GM10847 (cell line): Measurements from ENCODE around the gene TWF2.

ENCODE experiments used
- POLR2A ChIP-seq: IDR thresholded peaks from 2 replicates; pipeline ENCODE4 v1.6.1; 2011; ENCODE audit not compliant: insufficient read length; ENCODE audit errors: extremely low read depth

Gene TWF2

GRCh38 chr3:52238761-52239701 is at the start of gene TWF2:
Gene TWF2 (minus strand): TSS chr3:52239158. CDS start chr3:52239016, 142 bp downstream.
- TF ChIP-seq POLR2A = peak; percentile 84

GRCh38 chr3:52288674-52289073 is 49.7 kb upstream of the TWF2 start:
- TF ChIP-seq POLR2A = no peak

- TF ChIP-seq POLR2A = no peak
Measured at GRCh38 chr3:52286777-52287110, 47.8 kb upstream of the TWF2 start.

- no peak for TF ChIP-seq POLR2A
Measured at GRCh38 chr3:52283306-52283705, 44.3 kb upstream of the TWF2 start.

DNA sequence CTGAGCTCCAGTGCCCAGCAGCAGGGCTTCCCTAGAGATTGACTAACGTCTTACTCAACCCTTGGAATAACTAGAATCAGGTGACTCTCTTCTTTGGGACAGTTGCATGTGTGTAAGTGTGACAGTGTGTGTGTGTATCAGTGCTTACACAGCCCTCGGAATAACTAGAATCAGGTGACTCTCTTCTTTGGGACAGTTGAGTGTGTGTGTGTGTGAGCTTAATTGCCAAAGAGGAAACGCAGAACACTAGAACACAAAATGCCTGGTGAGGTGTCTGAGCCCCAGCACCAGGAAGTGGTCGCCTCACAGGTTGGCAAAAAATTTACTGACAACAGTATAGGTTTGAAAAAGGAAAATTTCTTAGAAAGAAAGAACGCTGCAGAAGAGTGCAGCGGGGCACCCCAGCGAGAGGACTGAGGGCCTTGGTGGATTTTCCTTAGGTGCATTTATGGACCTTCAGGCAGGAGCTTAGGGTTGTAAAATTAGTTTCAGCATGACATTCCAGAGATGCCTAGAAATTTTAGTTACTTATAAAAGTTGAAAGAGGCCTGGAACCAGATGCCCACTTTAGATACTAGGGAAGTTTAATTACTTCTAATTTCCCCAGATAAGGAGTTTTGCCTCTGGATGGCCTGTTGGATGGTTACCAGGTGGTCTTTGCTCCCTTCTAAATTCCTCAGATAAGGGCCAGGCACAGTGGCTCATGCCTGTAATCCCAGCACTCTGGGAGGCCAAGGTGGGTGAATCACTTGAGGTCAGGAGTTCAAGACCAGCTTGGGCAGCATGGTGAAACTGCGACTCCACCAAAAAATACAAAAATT is 43.2 kb upstream of the TWF2 start:
- TF ChIP-seq POLR2A = no peak

DNA sequence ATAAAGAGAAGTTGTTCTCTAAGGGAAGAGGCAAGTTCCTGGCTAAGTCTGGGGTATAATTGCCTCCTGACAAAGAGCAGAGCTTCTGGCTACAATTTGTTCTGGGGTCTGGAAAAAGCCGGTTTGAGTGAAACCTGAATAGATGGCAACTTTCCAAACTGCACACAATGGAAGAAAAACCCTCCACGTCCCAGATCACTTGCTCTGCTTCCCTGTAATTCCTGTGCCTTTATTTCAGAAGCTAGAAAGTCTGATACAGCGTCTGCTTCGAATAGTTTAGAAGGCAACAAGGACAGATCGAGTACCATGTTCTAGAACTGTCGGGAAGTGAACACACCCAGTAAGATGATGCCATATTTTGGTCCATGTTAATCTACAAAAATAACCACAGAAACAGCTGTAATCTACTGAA is 41.1 kb upstream of the TWF2 start:
- TF ChIP-seq POLR2A = no peak

GRCh38 chr3:52279596-52279995 is 40.6 kb upstream of the TWF2 start:
- no peak for TF ChIP-seq POLR2A

DNA sequence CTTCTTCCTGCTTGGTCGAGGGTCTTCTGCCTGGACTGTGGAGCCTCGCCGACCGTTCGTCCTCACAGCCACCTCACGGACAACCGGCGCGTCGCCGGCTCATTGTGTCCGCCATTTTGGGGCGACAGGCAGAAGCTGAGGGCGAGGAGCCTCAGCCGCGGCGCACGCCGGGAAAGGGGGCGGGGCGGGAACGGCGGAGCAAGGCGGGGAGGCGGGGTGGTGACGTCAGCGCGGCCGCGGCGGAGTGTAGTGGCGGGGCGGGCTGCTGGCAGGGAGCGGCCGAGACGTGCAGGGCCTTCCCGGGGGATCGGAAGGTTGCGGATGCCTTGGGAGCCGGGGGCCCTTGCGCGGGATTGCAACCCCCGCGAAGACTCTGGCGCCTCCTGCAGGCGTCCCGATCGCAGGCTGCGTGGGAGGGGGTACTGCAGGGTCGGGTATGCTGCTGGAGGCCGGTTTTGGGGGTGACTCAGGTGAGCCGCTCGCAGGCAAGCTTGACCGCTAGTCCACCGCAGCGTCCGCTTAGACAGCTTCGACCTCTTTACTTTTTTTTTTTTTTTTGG is 39.6 kb upstream of the TWF2 start, which contains the start of gene WDR82:
TSS of gene WDR82 (minus strand) at position 140 of the 560 bp plus-strand sequence. CDS start 288 bp downstream, outside the sequence.
- peak; percentile 95 for TF ChIP-seq POLR2A

DNA sequence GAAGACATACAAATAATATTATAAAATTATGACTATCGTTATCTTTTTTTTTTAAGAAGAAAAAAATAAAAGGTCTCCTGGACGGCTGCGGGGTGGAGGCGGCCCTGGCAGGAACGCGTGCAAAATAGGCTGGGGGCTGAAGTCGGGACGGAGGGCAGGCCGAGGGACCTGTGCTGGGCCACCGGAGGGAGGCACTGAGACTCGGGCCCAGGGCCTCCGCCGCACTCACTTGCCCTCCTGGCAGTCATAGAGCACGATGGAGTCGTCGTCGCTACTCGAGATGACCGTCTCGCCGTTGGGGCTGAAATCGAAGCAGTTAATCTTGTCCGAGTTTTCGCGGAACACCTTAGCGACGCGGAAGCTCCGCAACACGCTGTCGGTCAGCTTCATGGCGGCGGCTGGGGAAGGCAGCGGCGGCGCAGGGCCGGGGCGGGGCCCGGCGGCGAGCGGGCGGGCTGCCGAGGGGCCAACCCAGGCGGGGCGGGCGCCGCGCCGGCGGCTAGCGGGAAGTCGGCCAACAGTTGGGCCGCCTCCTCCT is 39.1 kb upstream of the TWF2 start:
- TF ChIP-seq POLR2A = no peak

- peak; percentile 63 for TF ChIP-seq POLR2A
Measured at GRCh38 chr3:52277071-52277964, 38.4 kb upstream of the TWF2 start.

DNA sequence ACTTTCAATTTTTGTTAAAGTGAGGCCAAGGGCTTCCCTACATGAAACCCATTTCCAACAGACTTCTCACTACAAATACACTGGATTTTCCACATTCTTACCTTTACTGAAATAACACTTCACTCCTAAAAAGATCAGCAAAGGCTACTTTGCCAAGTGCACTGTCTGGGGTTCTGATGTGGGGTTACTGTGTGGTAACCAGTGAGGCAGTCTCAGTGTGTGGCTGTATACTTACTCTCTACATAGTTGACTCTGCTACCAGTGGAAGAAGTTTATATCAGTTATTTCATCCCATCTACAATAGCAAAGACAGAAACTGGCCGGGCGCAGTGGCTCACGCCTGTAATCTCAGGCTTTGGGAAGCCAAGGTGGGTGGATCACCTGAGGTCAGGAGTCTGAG is 33.9 kb upstream of the TWF2 start:
- no peak for TF ChIP-seq POLR2A

DNA sequence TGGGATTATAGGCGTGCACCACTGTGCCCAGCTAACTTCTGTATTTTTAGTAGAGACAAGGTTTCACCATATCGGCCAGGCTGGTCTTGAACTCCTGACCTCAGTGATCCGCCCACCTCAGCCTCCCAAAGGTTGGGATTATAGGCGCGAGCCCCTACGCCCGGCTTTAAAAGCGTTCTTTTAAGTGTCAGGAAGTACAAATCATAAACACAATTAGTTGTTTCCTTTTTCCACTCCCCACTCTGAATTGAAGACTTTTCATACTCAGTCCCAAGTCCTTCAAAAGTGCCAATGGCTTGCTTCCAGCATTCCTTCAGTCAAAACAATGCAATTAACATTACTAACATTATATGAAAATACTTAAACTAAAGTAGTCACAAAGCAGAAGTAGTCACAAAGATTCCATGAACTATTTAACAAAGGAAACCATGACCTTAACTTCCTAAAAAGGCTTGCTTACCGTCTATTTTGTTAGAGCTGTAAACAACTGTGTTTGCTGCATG is 31.3 kb upstream of the TWF2 start:
- TF ChIP-seq POLR2A = no peak

DNA sequence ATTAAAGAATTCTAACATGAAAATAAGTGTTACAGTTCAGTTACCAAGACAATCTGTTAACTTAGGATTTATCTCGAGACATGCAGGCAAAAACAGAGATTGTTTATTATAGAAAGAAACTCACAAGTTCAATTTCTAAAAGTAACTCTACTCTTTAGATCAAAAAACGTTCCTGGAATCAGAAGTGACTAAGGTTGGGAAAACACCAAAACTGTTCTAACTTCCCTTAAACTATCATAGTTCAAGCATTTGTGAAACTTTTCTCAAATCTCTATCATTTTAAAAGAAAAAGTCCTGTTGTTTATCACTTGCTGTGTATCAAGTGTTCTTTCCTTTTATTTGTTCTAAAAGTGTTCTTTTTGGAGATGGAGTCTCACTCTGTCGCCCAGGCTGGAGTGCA is 30.8 kb upstream of the TWF2 start:
- TF ChIP-seq POLR2A = no peak

GRCh38 chr3:52268036-52268435 is 29.1 kb upstream of the TWF2 start:
- no peak for TF ChIP-seq POLR2A
